OCI-LY3 (cell line): ENCODE results near the gene FOXO4.

Experiments
- EZH2phosphoT487 ChIP-seq: fragments of 200-600 bp; shearing (Covaris generic); IDR thresholded peaks from 2 replicates; pipeline ENCODE4 v1.6.1; 2018; ENCODE audit warnings: antibody characterized with exemption, mixed run types, low read depth
- TF ChIP-seq, protein P1 (sequence below): fragments of 200-600, 300-600 bp; sonication (generic); IDR thresholded peaks from 2 replicates; pipeline ENCODE4 v1.5.1; 2014; ENCODE audit warnings: antibody characterized with exemption, low read length, low read depth

DNA sequence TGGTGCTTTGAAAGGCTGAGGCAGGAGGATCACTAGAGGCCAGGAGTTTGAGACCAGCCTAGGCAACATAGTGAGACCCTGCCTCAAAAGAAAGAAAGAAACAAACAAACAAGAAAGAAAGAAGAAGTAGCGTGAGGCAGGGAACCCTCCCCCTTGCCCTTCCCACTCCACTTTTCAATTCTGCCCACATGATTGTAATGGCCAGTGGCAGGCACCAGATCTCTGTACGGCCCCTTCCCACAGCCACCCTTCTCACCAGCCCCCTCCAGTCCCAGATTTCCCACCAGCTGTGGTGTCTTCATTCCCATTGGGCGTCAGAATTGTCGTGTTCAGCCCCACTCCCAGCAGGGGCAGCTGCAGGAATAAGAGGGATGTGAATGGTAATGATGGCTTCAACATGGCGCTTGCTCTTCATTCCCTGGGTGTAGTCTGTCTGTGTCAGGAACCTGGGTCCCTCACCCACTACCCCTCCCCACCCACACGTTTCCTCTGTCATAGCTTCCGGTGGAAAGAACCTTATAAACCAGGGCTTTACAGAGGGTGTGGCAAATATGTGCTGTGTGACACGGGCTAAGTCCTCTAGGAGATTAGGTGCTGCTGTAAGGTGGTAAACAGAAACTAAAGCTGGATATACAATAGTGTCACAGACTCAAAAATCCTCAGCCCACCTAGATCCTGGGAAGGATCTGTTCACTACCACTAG, 15.6 kb downstream of the FOXO4 start, which contains the start of gene IL2RG:
- TF ChIP-seq, protein P1, sequence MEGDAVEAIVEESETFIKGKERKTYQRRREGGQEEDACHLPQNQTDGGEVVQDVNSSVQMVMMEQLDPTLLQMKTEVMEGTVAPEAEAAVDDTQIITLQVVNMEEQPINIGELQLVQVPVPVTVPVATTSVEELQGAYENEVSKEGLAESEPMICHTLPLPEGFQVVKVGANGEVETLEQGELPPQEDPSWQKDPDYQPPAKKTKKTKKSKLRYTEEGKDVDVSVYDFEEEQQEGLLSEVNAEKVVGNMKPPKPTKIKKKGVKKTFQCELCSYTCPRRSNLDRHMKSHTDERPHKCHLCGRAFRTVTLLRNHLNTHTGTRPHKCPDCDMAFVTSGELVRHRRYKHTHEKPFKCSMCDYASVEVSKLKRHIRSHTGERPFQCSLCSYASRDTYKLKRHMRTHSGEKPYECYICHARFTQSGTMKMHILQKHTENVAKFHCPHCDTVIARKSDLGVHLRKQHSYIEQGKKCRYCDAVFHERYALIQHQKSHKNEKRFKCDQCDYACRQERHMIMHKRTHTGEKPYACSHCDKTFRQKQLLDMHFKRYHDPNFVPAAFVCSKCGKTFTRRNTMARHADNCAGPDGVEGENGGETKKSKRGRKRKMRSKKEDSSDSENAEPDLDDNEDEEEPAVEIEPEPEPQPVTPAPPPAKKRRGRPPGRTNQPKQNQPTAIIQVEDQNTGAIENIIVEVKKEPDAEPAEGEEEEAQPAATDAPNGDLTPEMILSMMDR: no peak
- TF ChIP-seq EZH2phosphoT487: no peak
